Measurements from ENCODE around the gene CRYAA.

Gene CRYAA

DNA sequence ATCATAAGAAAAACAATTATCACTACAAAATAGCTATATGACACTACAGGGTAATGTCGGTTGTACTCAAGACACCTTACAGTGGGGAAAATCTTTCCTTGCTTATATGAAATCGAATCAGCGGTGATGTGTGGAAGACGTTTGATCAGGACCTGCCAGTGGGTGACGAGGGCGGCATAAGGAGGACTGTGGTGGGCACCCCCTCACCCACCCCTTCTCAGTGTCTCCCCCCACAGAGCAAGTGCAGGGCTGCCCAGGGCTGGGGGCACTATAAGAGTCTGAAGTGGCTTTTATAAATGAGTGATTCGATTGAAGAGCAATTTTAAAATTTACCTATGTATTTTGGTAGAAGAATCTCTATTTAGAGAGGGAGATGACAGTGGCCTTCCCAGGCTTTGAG, 35.8 kb downstream of the CRYAA start:
- no peak for DNase-seq

DNA sequence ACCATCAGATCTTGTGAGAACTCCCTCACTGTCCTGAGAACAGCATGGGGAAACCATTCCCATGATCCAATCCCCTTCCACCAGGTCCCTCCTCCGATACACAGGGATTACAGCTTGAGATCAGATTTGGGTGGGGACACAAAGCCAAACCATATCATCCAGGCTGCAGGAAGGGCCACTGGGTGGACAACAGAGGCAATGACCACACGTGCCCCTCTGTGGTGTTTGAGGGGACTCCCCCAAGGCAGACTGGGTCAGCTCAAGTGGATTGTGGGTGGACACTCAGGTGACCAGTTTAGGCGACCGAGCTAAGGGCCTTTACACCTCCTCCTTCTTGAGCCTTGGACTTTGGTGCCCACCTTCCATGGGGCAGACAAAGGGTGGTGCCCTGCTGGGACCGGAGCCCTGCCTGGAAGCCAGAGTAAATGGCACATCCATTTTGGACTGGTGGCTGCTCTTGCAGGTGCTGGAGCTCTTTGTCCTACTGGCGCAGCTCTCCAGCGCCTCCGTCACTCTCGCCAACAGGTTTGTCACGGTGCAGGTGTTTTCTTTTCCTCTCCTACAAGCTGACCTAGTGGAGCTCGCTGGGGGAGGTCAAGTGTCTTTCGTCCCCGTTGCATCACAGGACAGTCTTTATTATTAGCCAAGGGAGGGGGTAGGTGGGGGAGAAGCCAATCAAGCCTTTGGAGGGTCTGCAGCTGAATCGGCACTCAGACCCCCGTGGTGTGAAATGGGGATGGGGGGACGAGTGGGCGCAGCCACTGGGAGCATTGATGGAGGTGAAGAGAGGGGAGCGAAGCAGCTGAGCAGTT, 37.6 kb downstream of the CRYAA start:
- DNase-seq: no peak

DNA sequence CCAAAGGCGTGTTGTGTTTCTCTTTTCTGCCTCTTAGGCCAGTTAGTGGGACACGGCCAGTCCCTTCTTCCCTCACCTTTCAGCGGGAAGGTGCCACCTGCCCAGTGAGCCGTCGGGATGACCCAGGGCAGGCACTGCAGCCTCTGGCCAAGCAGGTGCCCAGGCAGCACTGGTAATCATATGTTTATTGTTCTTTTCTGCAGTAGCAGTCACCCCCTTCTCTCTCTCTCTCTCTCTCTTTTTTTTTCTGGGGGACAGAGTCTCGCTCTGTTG, 38.2 kb downstream of the CRYAA start:
- DNase-seq: no peak

GRCh38 chr21:43207868-43208267, 39.1 kb downstream of the CRYAA start:
- no peak for DNase-seq

GRCh38 chr21:43208561-43209332, 39.9 kb downstream of the CRYAA start:
- DNase-seq: no peak

DNA sequence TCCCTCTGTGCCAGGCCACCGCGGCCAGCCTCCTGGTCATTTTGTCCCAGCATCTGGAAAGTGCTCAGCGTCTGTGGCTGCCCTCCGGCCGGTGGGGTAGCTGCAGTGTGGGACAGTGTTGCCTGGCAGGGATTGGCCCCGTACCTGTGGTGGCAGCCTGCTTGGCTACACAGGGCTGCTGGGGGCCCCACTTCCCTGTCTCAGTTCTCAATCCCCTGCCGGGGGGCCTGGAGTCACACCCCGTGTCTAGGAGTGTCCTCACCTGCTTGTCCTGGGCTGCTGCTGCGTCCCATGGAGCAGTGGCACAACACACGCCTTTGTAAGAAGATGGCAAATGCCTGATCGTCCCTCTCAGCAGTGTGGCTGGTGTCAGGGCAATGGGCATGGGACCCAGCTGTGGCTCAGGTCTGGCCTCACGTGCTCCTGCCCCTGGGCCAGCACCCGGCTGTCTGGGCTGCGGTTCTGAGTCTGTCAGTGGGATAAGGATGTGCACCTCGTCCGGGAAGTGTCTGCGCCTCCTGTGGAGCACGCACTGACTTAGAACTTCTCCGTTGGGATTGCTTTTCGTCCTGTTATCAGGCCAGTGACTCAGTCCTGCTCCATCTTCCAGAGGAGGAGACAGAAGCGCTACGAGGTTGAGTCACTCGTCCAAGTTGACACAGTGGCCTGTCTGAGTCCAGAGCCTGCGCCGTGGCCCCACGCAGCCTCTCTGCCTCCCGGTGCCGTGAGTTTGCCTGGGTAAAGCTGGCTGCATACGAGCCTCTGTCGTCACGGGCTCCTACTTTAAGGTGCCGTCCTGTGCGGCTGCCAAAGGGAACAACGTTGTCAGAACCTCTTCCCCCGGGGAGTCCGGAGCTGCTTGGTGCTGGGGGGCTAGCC, 41.0 kb downstream of the CRYAA start:
- no peak for DNase-seq

DNA sequence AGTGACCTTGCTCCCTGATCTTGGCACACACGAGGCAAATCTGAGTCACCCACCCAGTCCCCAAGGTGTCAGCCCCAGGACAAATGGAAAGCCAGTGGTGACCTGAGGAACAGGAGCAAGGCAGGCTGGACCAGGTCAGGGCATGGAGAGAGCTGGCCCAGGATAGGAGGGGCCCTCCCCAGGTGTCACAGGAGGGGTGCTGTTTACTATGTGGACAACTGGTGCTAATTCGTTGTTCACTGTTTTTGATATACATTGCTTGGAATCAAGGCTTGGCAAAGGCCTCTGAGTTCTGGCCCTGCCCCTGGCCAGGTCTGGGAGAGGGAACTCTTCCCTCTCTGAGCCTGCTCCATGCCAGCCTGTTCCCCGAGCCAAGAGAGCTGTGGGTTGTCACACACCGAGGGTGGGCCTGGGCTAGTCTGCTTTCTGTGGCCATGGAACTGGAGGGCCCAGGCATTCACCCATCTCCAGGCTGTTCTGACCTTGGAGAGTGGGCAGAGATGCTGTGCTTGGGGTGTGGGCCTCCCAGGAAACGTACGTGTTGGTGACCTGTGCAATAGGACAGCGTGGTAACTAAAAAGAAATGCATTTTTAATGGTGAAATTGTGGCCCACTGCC, 41.8 kb downstream of the CRYAA start:
- no peak for DNase-seq

DNA sequence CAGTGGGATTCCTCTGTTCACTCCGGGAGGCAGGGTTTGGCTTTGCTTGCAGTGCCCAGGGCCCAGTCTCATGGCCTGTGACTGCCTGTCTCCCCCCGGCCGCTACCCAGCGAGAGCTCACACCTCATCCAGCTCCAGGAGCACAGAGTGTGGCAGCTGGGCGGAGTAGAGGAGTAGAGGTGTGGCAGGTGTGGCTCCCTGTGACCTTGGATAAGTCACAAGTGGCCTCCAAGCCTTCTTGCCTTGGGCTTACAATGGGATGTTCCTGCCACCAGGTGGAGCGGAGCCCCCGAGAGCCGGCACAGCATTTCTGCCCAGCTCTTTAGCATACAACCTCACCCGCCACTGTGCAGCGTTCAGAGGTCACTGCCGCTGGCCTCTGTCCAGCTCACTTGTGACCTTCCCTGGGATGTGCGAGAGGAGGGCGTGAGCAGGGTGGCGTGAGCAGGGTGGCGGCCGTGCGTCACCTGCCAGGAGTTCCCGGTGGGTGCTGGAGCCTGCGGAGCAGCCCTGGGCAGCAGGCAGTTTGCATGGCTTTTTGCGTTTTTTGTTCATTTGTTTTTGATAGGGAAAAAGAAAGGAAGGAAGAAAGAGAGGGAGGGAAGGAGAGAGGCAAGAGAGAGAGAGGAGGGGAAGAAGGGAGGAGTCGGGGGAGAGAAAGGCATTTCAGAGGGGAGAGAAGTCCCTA, 42.4 kb downstream of the CRYAA start:
- DNase-seq: no peak

DNA sequence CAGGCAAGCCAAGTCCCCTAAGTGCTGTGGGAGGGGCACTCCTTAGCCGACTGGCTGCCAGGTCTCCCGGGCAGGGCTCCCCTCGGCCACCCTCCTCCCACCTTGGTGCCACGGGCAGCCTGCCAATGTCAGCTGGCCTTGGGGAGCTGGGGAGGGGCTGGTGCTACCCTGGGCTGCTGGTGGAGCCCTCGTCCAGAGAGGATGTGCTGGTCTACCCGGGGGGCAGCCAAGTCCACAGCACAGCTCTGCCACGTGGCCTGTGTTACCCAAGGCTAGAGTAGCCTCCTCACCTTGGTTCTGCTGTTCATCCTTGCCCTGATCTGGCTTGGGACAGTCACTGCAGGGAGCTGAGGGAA, 42.9 kb downstream of the CRYAA start:
- DNase-seq: no peak
